GM12873 (cell line): ENCODE data around the gene SLC45A2.

Experiments
- CTCF ChIP-seq: IDR thresholded peaks from 2 replicates; pipeline ENCODE4 v1.5.1; 2012; ENCODE audit warnings: low read depth, mild to moderate bottlenecking, moderate library complexity, low read length, control low read depth; ENCODE audit not compliant: insufficient read depth; ENCODE audit errors: missing control alignments

SLC45A2 gene

GRCh38 chr5:33984671-33985124 lies at the start of gene SLC45A2:
Gene SLC45A2, minus strand, starts transcription at chr5:33984693. Its CDS starts 110 bp downstream, at chr5:33984583.
- TF ChIP-seq CTCF: no peak

- TF ChIP-seq CTCF: no peak
Measured at GRCh38 chr5:34031966-34032365, 47.5 kb upstream of the SLC45A2 start.

GRCh38 chr5:34031117-34031516 lies 46.6 kb upstream of the SLC45A2 start:
- TF ChIP-seq CTCF: no peak

GRCh38 chr5:34030048-34030447 lies 45.6 kb upstream of the SLC45A2 start:
- no peak for TF ChIP-seq CTCF

GRCh38 chr5:34028349-34028748 lies 43.9 kb upstream of the SLC45A2 start:
- TF ChIP-seq CTCF: no peak

GRCh38 chr5:34026089-34026761 lies 41.7 kb upstream of the SLC45A2 start:
- no peak for TF ChIP-seq CTCF

- no peak for TF ChIP-seq CTCF
Measured at GRCh38 chr5:34022121-34022705, 37.7 kb upstream of the SLC45A2 start.
